NCI-H460 (cell line): ENCODE data around the gene ITPKA. TPM values are rescaled to one million over a fixed set of nuclear protein-coding genes. Genes with fewer than 3 reads are reported as not detected.

Source experiments
- small RNA-seq, 2 experiments: library from RNA; depleted of rRNA; stranded (forward); fragments of <200 nt; gene quantifications; one replicate each; pipeline ENCODE3, GENCODE V24; 2014
- total RNA-seq: library from RNA; depleted of rRNA; stranded (reverse); fragments of >200 nt; shearing (Covaris generic); gene quantifications from 2 replicates; pipeline ENCODE4 v1.2.3, GENCODE V29; 2014; rRNA removed

The ITPKA gene
- total RNA-seq, 1 experiment from 2014 or later = 1.6 TPM

Small RNAs within 50 kb of the gene (small RNA-seq; reads per million reads assigned to genes)
- 0 reads per million in 2 experiments for gene RNU6-1169P

Other genes starting within 250 kb of the ITPKA start
- 20.9 and 21.4 TPM in 2 replicates for gene OIP5, start 161.3 kb upstream of the ITPKA start, total RNA-seq
- gene NUSAP1, start 161.0 kb upstream of the ITPKA start, total RNA-seq = 108 and 115 TPM in 2 replicates
- 23.1 and 28.9 TPM in 2 replicates for gene NDUFAF1, start 91.4 kb upstream of the ITPKA start, total RNA-seq
- gene RTF1, start 76.8 kb upstream of the ITPKA start, total RNA-seq = 17.7 and 21.6 TPM in 2 replicates
- 0.02 TPM in 1 of 2 replicates, not detected in the other for gene LTK, start 20.0 kb downstream of the ITPKA start, total RNA-seq
- gene RPAP1, start 50.4 kb downstream of the ITPKA start, total RNA-seq = 27.0 and 28.7 TPM in 2 replicates
- gene TYRO3, start 65.3 kb downstream of the ITPKA start, total RNA-seq = 7.9 and 10.6 TPM in 2 replicates
- gene MGA, start 166.5 kb downstream of the ITPKA start, total RNA-seq = 19.3 and 23.4 TPM in 2 replicates